Astrocyte (in vitro differentiated cells and primary cell): ENCODE results near the gene MTUS2. TPM values are rescaled to one million over a fixed set of nuclear protein-coding genes. Genes with fewer than 3 reads are reported as not detected.

Experiments used
- DNase-seq: peaks from one replicate; pipeline ENCODE4 v3.0.0-alpha.2; 2010; ENCODE audit warnings: low read depth
- FAIRE-seq: peaks from 2 replicates; lab custom pipeline; 2011; peaks lifted over from hg19 to GRCh38; lab: Jason Lieb, UNC
- H2AFZ ChIP-seq: 2 replicates; pipeline ENCODE4 v1.6.0; 2012; ENCODE audit warnings: low read depth, low read length, inconsistent platforms
- H3K27ac ChIP-seq: 2 replicates; pipeline ENCODE4 v1.5.1; 2011; ENCODE audit warnings: low read depth, low read length, inconsistent platforms
- H3K27me3 ChIP-seq: 2 replicates; pipeline ENCODE4 v1.6.0; 2011; ENCODE audit warnings: low read length, inconsistent platforms; ENCODE audit not compliant: insufficient read depth
- H3K36me3 ChIP-seq: 2 replicates; pipeline ENCODE4 v1.5.1; 2011; ENCODE audit warnings: low read length, inconsistent platforms; ENCODE audit not compliant: insufficient read depth
- H3K4me1 ChIP-seq: 2 replicates; pipeline ENCODE4 v1.5.1; 2011; ENCODE audit warnings: low read length, inconsistent platforms; ENCODE audit not compliant: insufficient read depth
- H3K4me2 ChIP-seq: 2 replicates; pipeline ENCODE4 v1.6.0; 2012; ENCODE audit warnings: low read length, inconsistent platforms
- H3K4me3 ChIP-seq: 2 replicates; pipeline ENCODE4 v1.5.1; 2011; ENCODE audit warnings: low read depth, mild to moderate bottlenecking, low read length, inconsistent platforms; ENCODE audit not compliant: insufficient read depth
- H3K79me2 ChIP-seq: 2 replicates; pipeline ENCODE4 v1.6.0; 2012; ENCODE audit warnings: mild to moderate bottlenecking, low read length, inconsistent platforms; ENCODE audit not compliant: insufficient read depth
- H3K9ac ChIP-seq: 2 replicates; pipeline ENCODE4 v1.6.0; 2012; ENCODE audit warnings: mild to moderate bottlenecking, low read length, inconsistent platforms
- H3K9me3 ChIP-seq: 2 replicates; pipeline ENCODE4 v1.5.1; 2012; ENCODE audit warnings: low read depth, mild to moderate bottlenecking, low read length, inconsistent platforms; ENCODE audit not compliant: insufficient read depth
- H4K20me1 ChIP-seq: 2 replicates; pipeline ENCODE4 v1.6.0; 2012; ENCODE audit warnings: low read length, inconsistent platforms; ENCODE audit not compliant: insufficient read depth
- H3K27ac Mint-ChIP-seq: one replicate; pipeline ENCODE4 v1.8.0; 2021; ENCODE audit warnings: mild to moderate bottlenecking, mixed read lengths; ENCODE audit not compliant: unreplicated experiment
- H3K27me3 Mint-ChIP-seq: one replicate; pipeline ENCODE4 v1.8.0; 2021; ENCODE audit warnings: low read depth, mixed read lengths; ENCODE audit not compliant: unreplicated experiment
- H3K36me3 Mint-ChIP-seq: one replicate; pipeline ENCODE4 v1.8.0; 2021; ENCODE audit warnings: low read depth, mixed read lengths; ENCODE audit not compliant: unreplicated experiment
- H3K4me1 Mint-ChIP-seq: one replicate; pipeline ENCODE4 v1.8.0; 2021; ENCODE audit warnings: low read depth, mixed read lengths; ENCODE audit not compliant: unreplicated experiment
- H3K4me3 Mint-ChIP-seq: one replicate; pipeline ENCODE4 v1.8.0; 2021; ENCODE audit warnings: mild to moderate bottlenecking, moderate library complexity, mixed read lengths; ENCODE audit not compliant: unreplicated experiment
- H3K9me3 Mint-ChIP-seq: one replicate; pipeline ENCODE4 v1.8.0; 2021; ENCODE audit warnings: mild to moderate bottlenecking, mixed read lengths; ENCODE audit not compliant: unreplicated experiment
- EZH2 ChIP-seq: IDR thresholded peaks from 2 replicates; pipeline ENCODE4 v1.6.1; 2012; ENCODE audit warnings: mild to moderate bottlenecking, low read length, inconsistent platforms; ENCODE audit not compliant: insufficient read depth
- total RNA-seq: library from RNA; stranded (reverse); gene quantifications from 2 replicates; pipeline ENCODE4 v1.2.1, GENCODE V29; 2021
- TF ChIP-seq, protein P1 (sequence below): IDR thresholded peaks from 2 replicates; pipeline ENCODE4 v1.5.1; 2011; ENCODE audit warnings: low read depth, mild to moderate bottlenecking, inconsistent platforms, low read length, moderate library complexity; ENCODE audit not compliant: insufficient read depth

The MTUS2 gene
- total RNA-seq, 1 donor from 2014 or later = 0.50 TPM

DNA sequence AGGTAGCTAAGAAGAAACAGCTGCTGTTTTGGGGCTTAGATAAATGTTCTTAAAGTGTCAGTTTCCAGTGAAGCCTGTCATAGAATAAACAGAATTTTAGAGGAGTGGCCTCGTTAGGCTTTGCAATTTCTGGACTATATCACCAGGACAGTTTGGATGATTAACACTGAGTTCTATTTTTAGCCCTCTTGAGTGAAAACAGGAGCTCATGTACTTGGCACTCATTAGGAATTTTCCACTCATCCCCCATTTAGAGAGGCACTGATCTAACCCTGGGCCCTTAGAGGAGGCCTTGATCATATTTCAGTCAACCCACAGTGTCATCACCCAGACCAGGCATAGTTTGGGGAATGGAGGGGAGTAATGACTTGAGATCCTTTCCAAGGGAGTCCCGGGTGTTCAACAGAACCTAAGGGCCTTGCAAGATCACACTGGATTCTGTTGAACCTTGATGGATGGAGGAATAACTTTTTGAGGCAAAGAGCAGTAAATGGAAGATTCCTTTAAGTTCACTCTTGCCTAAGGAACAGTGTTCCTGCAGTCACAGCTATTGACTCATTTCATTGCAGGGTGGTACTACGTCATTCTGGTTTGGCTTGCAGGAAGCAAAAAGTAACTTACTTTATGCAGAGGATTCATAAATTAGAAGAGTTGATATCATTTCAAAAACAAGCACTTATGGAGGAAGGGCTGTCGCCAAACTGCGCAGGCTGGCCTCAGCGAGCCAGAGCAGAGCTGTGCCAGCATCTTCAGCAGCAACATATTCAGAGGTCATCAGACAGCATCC lies 615.2 kb downstream of the MTUS2 start:
- Histone ChIP-seq H3K27me3 (peaks cover 18% of the 10 kb centered on the region), H3K4me2 (peak overlapping the region; percentile 57), H3K27ac (peak overlapping the region; percentile 83), H3K9ac (peak overlapping the region; percentile 43), H2AFZ (no peak overlapping the region), H3K9me3 (no peaks in the 10 kb centered on the region), H3K79me2 (no peaks in the 10 kb centered on the region), H3K36me3 (no peaks in the 10 kb centered on the region), H3K4me3 (no peak overlapping the region), H3K4me1 (peaks cover 27% of the 10 kb centered on the region), H4K20me1 (no peaks in the 10 kb centered on the region)
- no peak overlapping the region for H3K4me3 Mint-ChIP-seq
- DNase-seq = peak; percentile 95
- no peaks in the 10 kb centered on the region for H3K36me3 Mint-ChIP-seq
- peaks cover 25% of the 10 kb centered on the region for H3K4me1 Mint-ChIP-seq
- TF ChIP-seq, protein P1, sequence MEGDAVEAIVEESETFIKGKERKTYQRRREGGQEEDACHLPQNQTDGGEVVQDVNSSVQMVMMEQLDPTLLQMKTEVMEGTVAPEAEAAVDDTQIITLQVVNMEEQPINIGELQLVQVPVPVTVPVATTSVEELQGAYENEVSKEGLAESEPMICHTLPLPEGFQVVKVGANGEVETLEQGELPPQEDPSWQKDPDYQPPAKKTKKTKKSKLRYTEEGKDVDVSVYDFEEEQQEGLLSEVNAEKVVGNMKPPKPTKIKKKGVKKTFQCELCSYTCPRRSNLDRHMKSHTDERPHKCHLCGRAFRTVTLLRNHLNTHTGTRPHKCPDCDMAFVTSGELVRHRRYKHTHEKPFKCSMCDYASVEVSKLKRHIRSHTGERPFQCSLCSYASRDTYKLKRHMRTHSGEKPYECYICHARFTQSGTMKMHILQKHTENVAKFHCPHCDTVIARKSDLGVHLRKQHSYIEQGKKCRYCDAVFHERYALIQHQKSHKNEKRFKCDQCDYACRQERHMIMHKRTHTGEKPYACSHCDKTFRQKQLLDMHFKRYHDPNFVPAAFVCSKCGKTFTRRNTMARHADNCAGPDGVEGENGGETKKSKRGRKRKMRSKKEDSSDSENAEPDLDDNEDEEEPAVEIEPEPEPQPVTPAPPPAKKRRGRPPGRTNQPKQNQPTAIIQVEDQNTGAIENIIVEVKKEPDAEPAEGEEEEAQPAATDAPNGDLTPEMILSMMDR = no peak
- no peak for TF ChIP-seq EZH2
- H3K27me3 Mint-ChIP-seq = peaks cover 10% of the 10 kb centered on the region
- peak; percentile 91 for FAIRE-seq
- H3K27ac Mint-ChIP-seq = peak overlapping the region; percentile 77
- H3K9me3 Mint-ChIP-seq = no peaks in the 10 kb centered on the region

DNA sequence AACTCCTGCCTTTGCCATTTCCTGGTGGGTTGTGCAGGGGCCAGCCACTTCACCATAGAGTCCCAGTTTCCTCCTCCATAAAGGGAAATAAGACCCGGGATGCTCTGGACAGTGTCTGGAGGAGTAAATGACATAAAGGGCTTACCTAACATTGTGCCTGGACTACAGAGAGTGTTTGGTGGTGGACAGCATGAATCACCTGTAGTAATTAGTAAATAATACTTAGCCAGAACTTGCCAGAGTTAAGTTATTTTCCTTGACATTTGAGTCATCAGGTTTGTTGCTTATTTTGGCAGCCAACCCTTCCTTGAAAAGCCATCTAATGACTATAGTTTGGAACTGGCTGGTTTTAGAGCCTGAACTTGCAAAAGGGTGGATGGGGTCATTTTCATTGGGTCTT lies 616.2 kb downstream of the MTUS2 start:
- Histone ChIP-seq H3K9me3 (no peaks in the 10 kb centered on the region), H3K27me3 (peaks cover 17% of the 10 kb centered on the region), H3K4me3 (no peak overlapping the region), H3K4me1 (peaks cover 27% of the 10 kb centered on the region), H3K79me2 (no peaks in the 10 kb centered on the region), H3K9ac (peak overlapping the region; percentile 43), H3K27ac (peak overlapping the region; percentile 83), H4K20me1 (no peaks in the 10 kb centered on the region), H3K4me2 (peak overlapping the region; percentile 57), H2AFZ (no peak overlapping the region), H3K36me3 (no peaks in the 10 kb centered on the region)
- H3K4me3 Mint-ChIP-seq = no peak overlapping the region
- H3K27ac Mint-ChIP-seq = no peak overlapping the region
- TF ChIP-seq EZH2 = no peak
- TF ChIP-seq, protein P1 = no peak
- FAIRE-seq (peak; percentile 76), DNase-seq (peak; percentile 90)
- no peaks in the 10 kb centered on the region for H3K36me3 Mint-ChIP-seq
- H3K9me3 Mint-ChIP-seq = no peaks in the 10 kb centered on the region
- peaks cover 25% of the 10 kb centered on the region for H3K4me1 Mint-ChIP-seq
- H3K27me3 Mint-ChIP-seq = peaks cover 14% of the 10 kb centered on the region

DNA sequence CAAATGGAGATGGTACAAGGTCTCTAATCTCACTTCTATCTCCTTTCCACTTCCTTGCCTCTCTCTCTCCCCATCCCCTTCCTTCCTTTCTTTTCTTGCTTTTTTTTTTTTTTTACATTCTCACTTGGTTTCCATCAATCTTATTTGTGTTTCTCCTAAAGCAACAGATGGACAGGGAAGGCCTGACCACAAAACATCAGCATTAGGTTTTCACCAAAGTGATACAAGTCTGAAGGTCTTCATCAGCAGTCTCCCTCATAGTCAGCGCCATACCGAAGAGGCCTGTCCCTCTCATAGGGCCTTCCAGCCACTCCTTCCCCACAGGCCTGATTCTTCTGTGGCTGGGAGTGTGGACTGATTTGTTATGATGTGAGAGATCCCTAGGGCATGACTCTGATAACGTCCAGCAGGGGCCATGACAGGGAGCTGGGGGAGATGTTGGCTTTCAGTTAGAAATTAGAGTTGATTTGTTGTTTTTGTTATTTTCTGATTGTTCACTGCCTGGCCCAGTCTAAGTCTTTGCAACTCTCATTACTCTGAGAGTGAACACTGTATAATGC lies 616.7 kb downstream of the MTUS2 start:
- Histone ChIP-seq H2AFZ (no peak overlapping the region), H4K20me1 (no peaks in the 10 kb centered on the region), H3K9me3 (no peaks in the 10 kb centered on the region), H3K9ac (no peak overlapping the region), H3K27me3 (peaks cover 13% of the 10 kb centered on the region), H3K4me1 (peaks cover 27% of the 10 kb centered on the region), H3K4me3 (no peak overlapping the region), H3K79me2 (no peaks in the 10 kb centered on the region), H3K4me2 (peak overlapping the region; percentile 57), H3K36me3 (no peaks in the 10 kb centered on the region), H3K27ac (no peak overlapping the region)
- peak; percentile 49 for DNase-seq
- H3K4me1 Mint-ChIP-seq = peaks cover 25% of the 10 kb centered on the region
- peaks cover 14% of the 10 kb centered on the region for H3K27me3 Mint-ChIP-seq
- no peak overlapping the region for H3K27ac Mint-ChIP-seq
- no peak for FAIRE-seq
- TF ChIP-seq, protein P1 = no peak
- no peak for TF ChIP-seq EZH2
- H3K4me3 Mint-ChIP-seq = no peak overlapping the region
- no peaks in the 10 kb centered on the region for H3K9me3 Mint-ChIP-seq
- H3K36me3 Mint-ChIP-seq = no peaks in the 10 kb centered on the region
